GM12878 (cell line): ENCODE measurements around the gene RADX. TPM values are rescaled to one million over a fixed set of nuclear protein-coding genes. Genes with fewer than 3 reads are reported as not detected.
A peak's percentile ranks its signal among the peaks of the same experiment; 100 is the strongest.

ENCODE experiments used
- ATAC-seq: fragments of 200-7000 bp; cut with Tn5 transposase; 3 replicates; pipeline ENCODE4 v1.9.1; 2020; ENCODE audit warnings: mild to moderate bottlenecking, moderate library complexity
- BruUV-seq: library from RNA; stranded (reverse); fragments of 400-500 nt; replicated peaks from 2 replicates; lab custom pipeline; 2021; lab: Mats Ljungman, UMichigan
- CTCF ChIA-PET: fragments of 300-600 bp; sonication (Branson Sonifier 250); formaldehyde crosslinking; extraction: SDS; loops from one replicate; lab custom pipeline; 2021; ENCODE audit warnings: inconsistent platforms; lab: Yijun Ruan, JAX
- POLR2A ChIA-PET: fragments of 350-600 bp; formaldehyde crosslinking; extraction: SDS; loops from one replicate; lab custom pipeline; 2021; ENCODE audit warnings: inconsistent platforms; lab: Charles Lee
- RAD21 ChIA-PET: fragments of 300-600 bp; sonication (Branson Sonifier 250); formaldehyde crosslinking; loops from one replicate; lab custom pipeline; 2023; ENCODE audit warnings: antibody characterized with exemption; ENCODE audit not compliant: unreplicated experiment; lab: Charles Lee
- SMC1A ChIA-PET: fragments of 300-600 bp; sonication (Branson Sonifier 250); formaldehyde crosslinking; loops from one replicate; lab custom pipeline; 2023; ENCODE audit not compliant: unreplicated experiment, uncharacterized antibody; lab: Charles Lee
- DNase-seq: peaks from one replicate; pipeline ENCODE4 v3.0.0-alpha.2; 2011; ENCODE audit warnings: low read depth, low spot score
- FAIRE-seq: peaks from 3 replicates; lab custom pipeline; 2011; peaks lifted over from hg19 to GRCh38; lab: Jason Lieb, UNC
- H2AFZ ChIP-seq: 2 replicates; pipeline ENCODE4 v1.6.0; 2011; ENCODE audit warnings: low read depth, low read length, control low read depth; ENCODE audit not compliant: control insufficient read depth
- H3K27ac ChIP-seq: 2 replicates; pipeline ENCODE4 v1.5.1; 2011; ENCODE audit warnings: control low read depth; ENCODE audit not compliant: control insufficient read depth, insufficient read depth
- H3K27me3 ChIP-seq, 2 experiments: replicated peaks in 1 of 2; 2 replicates each; pipeline versions ENCODE4 v1.6.0 to v1.6.1; 2011; ENCODE audit warnings: low read length in 1 of 2; ENCODE audit not compliant: control insufficient read depth in 2 of 2, insufficient read depth in 2 of 2
- H3K36me3 ChIP-seq, 2 experiments: 2 replicates each; pipeline ENCODE4 v1.5.1; 2011; ENCODE audit warnings: low read length in 1 of 2; ENCODE audit not compliant: control insufficient read depth in 2 of 2, insufficient read depth in 2 of 2
- H3K4me1 ChIP-seq: 2 replicates; pipeline ENCODE4 v1.6.1; 2011; ENCODE audit warnings: mild to moderate bottlenecking, low read length, moderate library complexity, mixed read lengths; ENCODE audit not compliant: control insufficient read depth, insufficient read depth
- H3K4me2 ChIP-seq: 2 replicates; pipeline ENCODE4 v1.6.0; 2011; ENCODE audit warnings: control low read depth; ENCODE audit not compliant: control insufficient read depth, insufficient read depth
- H3K4me3 ChIP-seq: fragments of 200-600 bp; sonication (generic); 2 replicates; pipeline ENCODE4 v1.5.1; 2016
- H3K79me2 ChIP-seq: 2 replicates; pipeline ENCODE4 v1.6.0; 2011; ENCODE audit warnings: low read length; ENCODE audit not compliant: control insufficient read depth, insufficient read depth
- H3K9ac ChIP-seq: 2 replicates; pipeline ENCODE4 v1.8.0; 2011; ENCODE audit warnings: low read length, control low read depth, mixed read lengths; ENCODE audit not compliant: control insufficient read depth, insufficient read depth
- H3K9me3 ChIP-seq: replicated peaks from 3 replicates; pipeline ENCODE4 v1.5.1; 2011; ENCODE audit warnings: mild to moderate bottlenecking, low read length; ENCODE audit not compliant: control insufficient read depth, insufficient read depth
- H4K20me1 ChIP-seq: 2 replicates; pipeline ENCODE4 v1.6.0; 2011; ENCODE audit not compliant: control insufficient read depth, insufficient read depth
- CBX3 ChIP-seq: fragments of 200-600 bp; sonication (generic); IDR thresholded peaks from 2 replicates; pipeline ENCODE4 v1.6.1; 2016; ENCODE audit warnings: low read depth, borderline replicate concordance
- GATAD2B ChIP-seq: fragments of 450-650 bp; conservative IDR thresholded peaks from 2 replicates; pipeline ENCODE4 v1.6.1; 2017; ENCODE audit warnings: low read depth, mild to moderate bottlenecking, moderate library complexity
- JUNB ChIP-seq: IDR thresholded peaks from 2 replicates; pipeline ENCODE4 v1.6.1; 2016; ENCODE audit warnings: antibody characterized with exemption, mild to moderate bottlenecking
- NBN ChIP-seq: fragments of 450-650 bp; IDR thresholded peaks from 2 replicates; pipeline ENCODE4 v1.6.1; 2016
- NFIC ChIP-seq: IDR thresholded peaks from 2 replicates; pipeline ENCODE4 v1.6.1; 2012; ENCODE audit warnings: low read depth, mild to moderate bottlenecking, inconsistent platforms, low read length, moderate library complexity
- RB1 ChIP-seq: fragments of 450-650 bp; formaldehyde crosslinking; IDR thresholded peaks from 2 replicates; pipeline ENCODE4 v1.6.1; 2017; ENCODE audit warnings: mild to moderate bottlenecking, borderline replicate concordance
- SPI1 ChIP-seq: IDR thresholded peaks from 2 replicates; pipeline ENCODE4 v1.6.1; 2011; ENCODE audit warnings: low read depth, mild to moderate bottlenecking, low read length, moderate library complexity, borderline replicate concordance; ENCODE audit not compliant: insufficient read depth
- SRF ChIP-seq, 2 experiments: IDR thresholded peaks; 2 replicates each; pipeline ENCODE4 v1.6.1; 2011; ENCODE audit warnings: low read depth in 2 of 2, low read length in 2 of 2, mild to moderate bottlenecking in 1 of 2, moderate library complexity in 1 of 2
- ZNF24 ChIP-seq: fragments of 450-650 bp; IDR thresholded peaks from 2 replicates; pipeline ENCODE4 v1.6.1; 2017; ENCODE audit warnings: antibody characterized with exemption, mild to moderate bottlenecking
- WGBS: methylation state at CpG from one replicate; pipeline ENCODE4 v1.1.6; 2016; ENCODE audit warnings: low lambda C conversion rate; ENCODE audit not compliant: insufficient replicate concordance, insufficient coverage; ENCODE audit errors: missing lambda C conversion rate; 5-methylcytosine and 5-hydroxymethylcytosine counted together
- in situ Hi-C: fragments of 300-500 bp; cut with MboI; formaldehyde crosslinking; loops from 9 replicates; pipeline ENCODE4 v1.14.3; 2018; ENCODE audit warnings: mixed read lengths
- intact Hi-C: fragments of 100-400 bp; cut with micrococcal nuclease; formaldehyde crosslinking; loops from one replicate; pipeline ENCODE4 v1.14.2; 2022; ENCODE audit not compliant: unreplicated experiment
- polyA plus RNA-seq, 11 experiments: library from polyadenylated mRNA; depleted of rRNA in 4 of 11; unstranded in 6 of 11; stranded (reverse) in 5 of 11; fragments of >200 nt; fragmentation: Nextera tagmentation in 4 of 11; fragmentation: Illumina TruSeq in 1 of 11; extraction: Ambion mirVana in 4 of 11; extraction: Trizol in 1 of 11; gene quantifications; 1 replicate in 1 of 11; 2 replicates in 10 of 11; pipeline versions ENCODE4 v1.2.1 to v1.2.3, GENCODE V29; 2011 to 2016; ENCODE audit warnings: inconsistent platforms in 2 of 11, missing spikeins in 2 of 11, low read depth in 1 of 11
- total RNA-seq, 4 experiments: library from RNA; depleted of rRNA in 3 of 4; stranded (reverse); fragments of >200 nt in 3 of 4; fragmentation: Illumina TruSeq in 1 of 4; extraction: Trizol in 1 of 4; gene quantifications; 2 replicates each; pipeline versions ENCODE4 v1.2.1 to v1.2.3, GENCODE V29; 2013 to 2021
- TF ChIP-seq, protein P1 (sequence below): IDR thresholded peaks from 2 replicates; pipeline ENCODE4 v1.6.1; 2012; ENCODE audit warnings: mild to moderate bottlenecking, low read depth, low read length
- TF ChIP-seq, protein P2 (sequence below): fragments of 450-650 bp; IDR thresholded peaks from 2 replicates; pipeline ENCODE4 v1.6.1; 2017; ENCODE audit warnings: borderline replicate concordance
- TF ChIP-seq, protein P3 (sequence below): fragments of 450-650 bp; IDR thresholded peaks from 2 replicates; pipeline ENCODE4 v1.6.1; 2018; ENCODE audit warnings: borderline replicate concordance, mild to moderate bottlenecking; ENCODE audit not compliant: partially characterized antibody
- TF ChIP-seq, protein P4 (sequence below), 3 experiments: IDR thresholded peaks in 2 of 3; conservative IDR thresholded peaks in 1 of 3; 2 replicates each; pipeline ENCODE4 v1.5.1; 2011; ENCODE audit warnings: low read depth in 3 of 3, low read length in 3 of 3, mild to moderate bottlenecking in 3 of 3, control low read depth in 2 of 3, moderate library complexity in 2 of 3, inconsistent platforms in 1 of 3, mixed read lengths in 1 of 3; ENCODE audit not compliant: control insufficient read depth in 2 of 3, insufficient read depth in 1 of 3; ENCODE audit errors: extremely low read depth in 1 of 3

The RADX gene
- total and polyA plus RNA-seq, 10 of the 15 experiments (the other 5 are each of a cell fraction or from before 2014, with no cell fraction given) = 4.3 to 24.2 (median 12.4) TPM

DNA sequence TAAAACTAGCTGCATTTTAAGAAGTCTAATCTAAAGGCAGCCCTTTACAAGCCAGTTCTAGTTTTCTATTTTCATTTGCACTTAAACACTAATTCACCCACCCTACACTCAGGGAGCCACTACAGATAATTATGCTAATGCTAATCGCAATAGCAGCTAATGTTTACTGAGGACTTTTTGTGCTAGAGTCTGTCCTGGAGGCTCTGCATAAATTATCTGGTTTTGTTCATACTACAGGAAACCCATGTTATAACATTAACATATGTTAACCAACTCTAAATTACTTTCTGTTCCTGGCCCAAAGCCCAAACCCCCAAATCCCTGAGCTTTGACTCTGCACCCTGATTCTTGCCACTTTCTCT is 480 bp upstream of the RADX start:
- Histone ChIP-seq H3K27me3 (no peaks in the 10 kb centered on the region), H3K9ac (no peak overlapping the region), H3K4me3 (peak overlapping the region; percentile 24; the same call in 1 of the 2 replicates), H3K9me3 (no peaks in the 10 kb centered on the region), H3K27ac (no peak overlapping the region), H3K4me1 (no peaks in the 10 kb centered on the region), H3K4me2 (peak overlapping the region; percentile 44), H3K36me3 (no peaks in the 10 kb centered on the region), H4K20me1 (no peaks in the 10 kb centered on the region), H2AFZ (peak overlapping the region; percentile 75), H3K79me2 (no peaks in the 10 kb centered on the region; the same call in 1 of the 2 replicates)
- SMC1A ChIA-PET = interaction anchor here (1.0 to 1.7 kb wide), 5 partner anchors 10 to 130 kb away, joined by 3 to 5 read pairs (median 4); no protein-coding TSS in a partner anchor
- POLR2A ChIA-PET = interaction anchor here (1.2 to 1.5 kb wide), 3 partner anchors 9 to 191 kb away, joined by 4 to 5 read pairs (median 5); partner anchors contain the start of gene TBC1D8B
- BruUV-seq = no TSS peak
- ATAC-seq (peak; percentile 4), DNase-seq (no peak), FAIRE-seq (no peak)
- intact Hi-C loops (loop anchor here (10.0 kb wide), 1 partner anchor 184 kb away; no protein-coding TSS in a partner anchor), in situ Hi-C loops (no loop called here)
- WGBS = 55% methylated on average over 1 of the region's 1 CpG
- RAD21 ChIA-PET = interaction anchor here (0.9 kb wide), 1 partner anchor 9 kb away, joined by 4 read pairs; no protein-coding TSS in a partner anchor
- CTCF ChIA-PET = interaction anchor here (2.2 to 3.7 kb wide), 2 partner anchors 9 to 130 kb away, joined by 14 to 17 read pairs; no protein-coding TSS in a partner anchor
- TF ChIP-seq NFIC = no peak
- TF ChIP-seq, protein P1, sequence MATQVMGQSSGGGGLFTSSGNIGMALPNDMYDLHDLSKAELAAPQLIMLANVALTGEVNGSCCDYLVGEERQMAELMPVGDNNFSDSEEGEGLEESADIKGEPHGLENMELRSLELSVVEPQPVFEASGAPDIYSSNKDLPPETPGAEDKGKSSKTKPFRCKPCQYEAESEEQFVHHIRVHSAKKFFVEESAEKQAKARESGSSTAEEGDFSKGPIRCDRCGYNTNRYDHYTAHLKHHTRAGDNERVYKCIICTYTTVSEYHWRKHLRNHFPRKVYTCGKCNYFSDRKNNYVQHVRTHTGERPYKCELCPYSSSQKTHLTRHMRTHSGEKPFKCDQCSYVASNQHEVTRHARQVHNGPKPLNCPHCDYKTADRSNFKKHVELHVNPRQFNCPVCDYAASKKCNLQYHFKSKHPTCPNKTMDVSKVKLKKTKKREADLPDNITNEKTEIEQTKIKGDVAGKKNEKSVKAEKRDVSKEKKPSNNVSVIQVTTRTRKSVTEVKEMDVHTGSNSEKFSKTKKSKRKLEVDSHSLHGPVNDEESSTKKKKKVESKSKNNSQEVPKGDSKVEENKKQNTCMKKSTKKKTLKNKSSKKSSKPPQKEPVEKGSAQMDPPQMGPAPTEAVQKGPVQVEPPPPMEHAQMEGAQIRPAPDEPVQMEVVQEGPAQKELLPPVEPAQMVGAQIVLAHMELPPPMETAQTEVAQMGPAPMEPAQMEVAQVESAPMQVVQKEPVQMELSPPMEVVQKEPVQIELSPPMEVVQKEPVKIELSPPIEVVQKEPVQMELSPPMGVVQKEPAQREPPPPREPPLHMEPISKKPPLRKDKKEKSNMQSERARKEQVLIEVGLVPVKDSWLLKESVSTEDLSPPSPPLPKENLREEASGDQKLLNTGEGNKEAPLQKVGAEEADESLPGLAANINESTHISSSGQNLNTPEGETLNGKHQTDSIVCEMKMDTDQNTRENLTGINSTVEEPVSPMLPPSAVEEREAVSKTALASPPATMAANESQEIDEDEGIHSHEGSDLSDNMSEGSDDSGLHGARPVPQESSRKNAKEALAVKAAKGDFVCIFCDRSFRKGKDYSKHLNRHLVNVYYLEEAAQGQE = no peak
- no peak for TF ChIP-seq SPI1
- TF ChIP-seq, protein P2, sequence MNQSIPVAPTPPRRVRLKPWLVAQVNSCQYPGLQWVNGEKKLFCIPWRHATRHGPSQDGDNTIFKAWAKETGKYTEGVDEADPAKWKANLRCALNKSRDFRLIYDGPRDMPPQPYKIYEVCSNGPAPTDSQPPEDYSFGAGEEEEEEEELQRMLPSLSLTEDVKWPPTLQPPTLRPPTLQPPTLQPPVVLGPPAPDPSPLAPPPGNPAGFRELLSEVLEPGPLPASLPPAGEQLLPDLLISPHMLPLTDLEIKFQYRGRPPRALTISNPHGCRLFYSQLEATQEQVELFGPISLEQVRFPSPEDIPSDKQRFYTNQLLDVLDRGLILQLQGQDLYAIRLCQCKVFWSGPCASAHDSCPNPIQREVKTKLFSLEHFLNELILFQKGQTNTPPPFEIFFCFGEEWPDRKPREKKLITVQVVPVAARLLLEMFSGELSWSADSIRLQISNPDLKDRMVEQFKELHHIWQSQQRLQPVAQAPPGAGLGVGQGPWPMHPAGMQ = no peak
- TF ChIP-seq, protein P3, sequence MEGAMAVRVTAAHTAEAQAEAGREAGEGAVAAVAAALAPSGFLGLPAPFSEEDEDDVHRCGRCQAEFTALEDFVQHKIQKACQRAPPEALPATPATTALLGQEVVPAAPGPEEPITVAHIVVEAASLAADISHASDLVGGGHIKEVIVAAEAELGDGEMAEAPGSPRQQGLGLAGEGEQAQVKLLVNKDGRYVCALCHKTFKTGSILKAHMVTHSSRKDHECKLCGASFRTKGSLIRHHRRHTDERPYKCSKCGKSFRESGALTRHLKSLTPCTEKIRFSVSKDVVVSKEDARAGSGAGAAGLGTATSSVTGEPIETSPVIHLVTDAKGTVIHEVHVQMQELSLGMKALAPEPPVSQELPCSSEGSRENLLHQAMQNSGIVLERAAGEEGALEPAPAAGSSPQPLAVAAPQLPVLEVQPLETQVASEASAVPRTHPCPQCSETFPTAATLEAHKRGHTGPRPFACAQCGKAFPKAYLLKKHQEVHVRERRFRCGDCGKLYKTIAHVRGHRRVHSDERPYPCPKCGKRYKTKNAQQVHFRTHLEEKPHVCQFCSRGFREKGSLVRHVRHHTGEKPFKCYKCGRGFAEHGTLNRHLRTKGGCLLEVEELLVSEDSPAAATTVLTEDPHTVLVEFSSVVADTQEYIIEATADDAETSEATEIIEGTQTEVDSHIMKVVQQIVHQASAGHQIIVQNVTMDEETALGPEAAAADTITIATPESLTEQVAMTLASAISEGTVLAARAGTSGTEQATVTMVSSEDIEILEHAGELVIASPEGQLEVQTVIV = no peak
- TF ChIP-seq ZNF24 = no peak
- TF ChIP-seq JUNB = no peak
- TF ChIP-seq GATAD2B = no peak
- TF ChIP-seq CBX3 = no peak
- no peak for TF ChIP-seq NBN
- TF ChIP-seq SRF (IDR thresholded peaks at IDR 0.05; ENCODE audit: low read depth in 2 of 2, low read length in 2 of 2) = no peak
- TF ChIP-seq RB1 = no peak
- TF ChIP-seq, protein P4, sequence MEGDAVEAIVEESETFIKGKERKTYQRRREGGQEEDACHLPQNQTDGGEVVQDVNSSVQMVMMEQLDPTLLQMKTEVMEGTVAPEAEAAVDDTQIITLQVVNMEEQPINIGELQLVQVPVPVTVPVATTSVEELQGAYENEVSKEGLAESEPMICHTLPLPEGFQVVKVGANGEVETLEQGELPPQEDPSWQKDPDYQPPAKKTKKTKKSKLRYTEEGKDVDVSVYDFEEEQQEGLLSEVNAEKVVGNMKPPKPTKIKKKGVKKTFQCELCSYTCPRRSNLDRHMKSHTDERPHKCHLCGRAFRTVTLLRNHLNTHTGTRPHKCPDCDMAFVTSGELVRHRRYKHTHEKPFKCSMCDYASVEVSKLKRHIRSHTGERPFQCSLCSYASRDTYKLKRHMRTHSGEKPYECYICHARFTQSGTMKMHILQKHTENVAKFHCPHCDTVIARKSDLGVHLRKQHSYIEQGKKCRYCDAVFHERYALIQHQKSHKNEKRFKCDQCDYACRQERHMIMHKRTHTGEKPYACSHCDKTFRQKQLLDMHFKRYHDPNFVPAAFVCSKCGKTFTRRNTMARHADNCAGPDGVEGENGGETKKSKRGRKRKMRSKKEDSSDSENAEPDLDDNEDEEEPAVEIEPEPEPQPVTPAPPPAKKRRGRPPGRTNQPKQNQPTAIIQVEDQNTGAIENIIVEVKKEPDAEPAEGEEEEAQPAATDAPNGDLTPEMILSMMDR (IDR thresholded peaks at IDR 0.05 in 2 of 3, conservative IDR thresholded peaks at IDR 0.05 in 1 of 3; ENCODE audit: control insufficient read depth in 2 of 3, extremely low read depth in 1 of 3, insufficient read depth in 1 of 3, low read depth in 3 of 3, low read length in 3 of 3) = no peak
